GM19328 (cell line): ENCODE results near the gene PDK3.
A peak's percentile ranks its signal among the peaks of the same experiment; 100 is the strongest.

Source experiments
- ATAC-seq: cut with Tn5 transposase; IDR thresholded peaks from one replicate; pipeline ENCODE4 v1.9.1; 2021; ENCODE audit warnings: mild to moderate bottlenecking, moderate library complexity; ENCODE audit not compliant: unreplicated experiment

The PDK3 gene

GRCh38 chrX:24480400-24480865, 15.3 kb downstream of the PDK3 start:
- peak; percentile 21 for ATAC-seq

GRCh38 chrX:24482823-24483415, 17.8 kb downstream of the PDK3 start:
- no peak for ATAC-seq

GRCh38 chrX:24483596-24483995, 18.5 kb downstream of the PDK3 start:
- no peak for ATAC-seq

GRCh38 chrX:24485323-24485722, 20.2 kb downstream of the PDK3 start:
- ATAC-seq = no peak

- ATAC-seq = no peak
These were observed 21.0 kb downstream of the PDK3 start for GRCh38 chrX:24485976-24486680.

GRCh38 chrX:24487571-24487970, 22.5 kb downstream of the PDK3 start:
- ATAC-seq = no peak

- ATAC-seq = no peak
These were observed 26.7 kb downstream of the PDK3 start for GRCh38 chrX:24491741-24492140.

- no peak for ATAC-seq
These were observed 28.9 kb downstream of the PDK3 start for GRCh38 chrX:24493740-24494581.

- ATAC-seq = no peak
These were observed 29.6 kb downstream of the PDK3 start for GRCh38 chrX:24494647-24495075.

- no peak for ATAC-seq
These were observed 30.6 kb downstream of the PDK3 start for GRCh38 chrX:24495700-24496099.

- no peak for ATAC-seq
These were observed 33.1 kb downstream of the PDK3 start for GRCh38 chrX:24498181-24498580.

GRCh38 chrX:24498975-24499374, 33.9 kb downstream of the PDK3 start:
- no peak for ATAC-seq

GRCh38 chrX:24506082-24506481, 41.0 kb downstream of the PDK3 start:
- no peak for ATAC-seq

GRCh38 chrX:24508375-24508774, 43.3 kb downstream of the PDK3 start:
- no peak for ATAC-seq

- peak; percentile 96 for ATAC-seq
These were observed 48.3 kb downstream of the PDK3 start for GRCh38 chrX:24513416-24513815.

- no peak for ATAC-seq
These were observed 50.4 kb downstream of the PDK3 start for GRCh38 chrX:24515447-24515846.

- no peak for ATAC-seq
These were observed 55.4 kb downstream of the PDK3 start for GRCh38 chrX:24520472-24520871.

- ATAC-seq = no peak
These were observed 60.4 kb downstream of the PDK3 start for GRCh38 chrX:24525455-24525854.

- no peak for ATAC-seq
These were observed 61.5 kb downstream of the PDK3 start for GRCh38 chrX:24526616-24527015.

GRCh38 chrX:24528605-24529004, 63.5 kb downstream of the PDK3 start:
- no peak for ATAC-seq

GRCh38 chrX:24536551-24536950, 71.5 kb downstream of the PDK3 start:
- no peak for ATAC-seq

GRCh38 chrX:24542756-24543155, 77.7 kb downstream of the PDK3 start:
- ATAC-seq = no peak
